A549 (cell line): ENCODE data around the gene OR6K6. TPM values are rescaled to one million over a fixed set of nuclear protein-coding genes. Genes with fewer than 3 reads are reported as not detected.

Source experiments
- ATAC-seq, 2 experiments: fragments of 200-7000 bp in 1 of 2; fragments of >200 bp in 1 of 2; cut with Nextera tagmentation in 1 of 2; cut with Tn5 transposase in 1 of 2; 3 replicates each; pipeline versions ENCODE4 v1.8.0 to v1.9.1; 2018 to 2020; ENCODE audit warnings: mild to moderate bottlenecking in 1 of 2, moderate library complexity in 1 of 2
- CTCF ChIA-PET: fragments of 300-600 bp; sonication (Branson Sonifier 250); formaldehyde crosslinking; extraction: SDS; loops from one replicate; lab custom pipeline; 2021; ENCODE audit warnings: antibody characterized with exemption, inconsistent platforms; lab: Yijun Ruan, JAX
- POLR2A ChIA-PET: fragments of 350-600 bp; formaldehyde crosslinking; extraction: SDS; loops from one replicate; lab custom pipeline; 2021; ENCODE audit warnings: antibody characterized with exemption, inconsistent platforms; lab: Yijun Ruan, JAX
- DNase-seq, 2 experiments: peaks; one replicate each; pipeline versions ENCODE4 v3.0.0 to v3.0.0-alpha.2; 2011 to 2016; ENCODE audit warnings: low read depth in 1 of 2, low spot score in 1 of 2
- FAIRE-seq: peaks from 2 replicates; lab custom pipeline; 2011; peaks lifted over from hg19 to GRCh38; lab: Jason Lieb, UNC
- H3K27ac ChIP-seq, 2 experiments: fragments of >200 bp; sonication (Bioruptor Twin); formaldehyde crosslinking; 3 replicates each; pipeline ENCODE4 v1.5.1; 2016 to 2017
- H3K4me1 ChIP-seq: fragments of >200 bp; sonication (Bioruptor Twin); formaldehyde crosslinking; 3 replicates; pipeline ENCODE4 v1.6.1; 2016
- H3K4me2 ChIP-seq: fragments of >200 bp; sonication (Bioruptor Twin); formaldehyde crosslinking; 3 replicates; pipeline ENCODE4 v1.6.1; 2016
- H3K4me3 ChIP-seq: fragments of >200 bp; sonication (Bioruptor Twin); formaldehyde crosslinking; 3 replicates; pipeline ENCODE4 v1.5.1; 2016
- H3K9me3 ChIP-seq: fragments of >200 bp; sonication (Bioruptor Twin); formaldehyde crosslinking; 3 replicates; pipeline ENCODE4 v1.6.1; 2016
- BHLHE40 ChIP-seq: IDR thresholded peaks from 2 replicates; pipeline ENCODE4 v1.6.1; 2012; ENCODE audit warnings: low read depth, low read length, inconsistent platforms
- CBX8 ChIP-seq: fragments of 200-600 bp; sonication (generic); IDR thresholded peaks from 2 replicates; pipeline ENCODE4 v1.6.1; 2016
- FOSL2 ChIP-seq, 2 experiments: fragments of 450-650 bp in 1 of 2; fragments of >200 bp in 1 of 2; sonication (Bioruptor Twin) in 1 of 2; formaldehyde crosslinking; IDR thresholded peaks; 2 replicates each; pipeline versions ENCODE4 v1.5.0 to v1.6.1; 2016 to 2020; ENCODE audit warnings: mild to moderate bottlenecking in 1 of 2, moderate library complexity in 1 of 2
- HOXB13 ChIP-seq: fragments of 250-450 bp; sonication (Bioruptor Pico); IDR thresholded peaks from 2 replicates; pipeline ENCODE4 v1.5.0; 2020; ENCODE audit warnings: low read depth, mild to moderate bottlenecking, moderate library complexity
- HOXB5 ChIP-seq: fragments of 250-450 bp; sonication (Bioruptor Pico); IDR thresholded peaks from 2 replicates; pipeline ENCODE4 v1.5.0; 2020; ENCODE audit warnings: mild to moderate bottlenecking, moderate library complexity
- KDM1A ChIP-seq: fragments of 200-600 bp; sonication (generic); IDR thresholded peaks from 2 replicates; pipeline ENCODE4 v1.6.1; 2016; ENCODE audit warnings: low read depth, mild to moderate bottlenecking
- POLR2A ChIP-seq: IDR thresholded peaks from 2 replicates; pipeline ENCODE4 v1.6.1; 2012; ENCODE audit warnings: mild to moderate bottlenecking, low read length
- POLR2AphosphoS2 ChIP-seq: conservative IDR thresholded peaks from 2 replicates; pipeline ENCODE4 v1.6.1; 2012; ENCODE audit warnings: low read length, improper control_type of control experiment, inconsistent platforms
- SREBF2 ChIP-seq: fragments of 450-650 bp; IDR thresholded peaks from 2 replicates; pipeline ENCODE4 v1.6.1; 2014; ENCODE audit warnings: mild to moderate bottlenecking, moderate library complexity
- WGBS: methylation state at CpG from one replicate; pipeline ENCODE4 v1.1.6; 2017; ENCODE audit errors: missing lambda C conversion rate; 5-methylcytosine and 5-hydroxymethylcytosine counted together
- polyA minus RNA-seq: library from RNA; depleted of rRNA, polyadenylated mRNA; stranded (reverse); fragments of >200 nt; gene quantifications from 2 replicates; pipeline ENCODE4 v1.2.3, GENCODE V29; 2011; rRNA and poly(A)+ RNA removed
- polyA plus RNA-seq, 4 experiments: library from polyadenylated mRNA; depleted of rRNA in 3 of 4; stranded (reverse); fragments of >200 nt; fragmentation: RNase III in 1 of 4; extraction: RNeasy Plus Mini Kit Qiagen cat#74134 plus additional on column Dnase treatment in 1 of 4; gene quantifications; 2 replicates in 3 of 4; 3 replicates in 1 of 4; pipeline ENCODE4 v1.2.3, GENCODE V29; 2011 to 2017
- TF ChIP-seq, protein P1 (sequence below): fragments of >200 bp; sonication (Bioruptor Twin); formaldehyde crosslinking; IDR thresholded peaks from 3 replicates; pipeline ENCODE4 v1.5.1; 2016
- TF ChIP-seq, protein P2 (sequence below): IDR thresholded peaks from 2 replicates; pipeline ENCODE4 v1.6.1; 2012
- TF ChIP-seq, protein P3 (sequence below): IDR thresholded peaks from 2 replicates; pipeline ENCODE4 v1.6.1; 2012
- TF ChIP-seq, protein P4 (sequence below): fragments of 250-450 bp; sonication (Bioruptor Pico); IDR thresholded peaks from 2 replicates; pipeline ENCODE4 v1.5.0; 2021; ENCODE audit warnings: mild to moderate bottlenecking, moderate library complexity, borderline replicate concordance
- TF ChIP-seq, protein P5 (sequence below): fragments of 200-600 bp; sonication (generic); IDR thresholded peaks from 2 replicates; pipeline ENCODE4 v1.6.1; 2016; ENCODE audit warnings: antibody characterized with exemption, mild to moderate bottlenecking, moderate library complexity
- TF ChIP-seq, protein P6 (sequence below): IDR thresholded peaks from 2 replicates; pipeline ENCODE4 v1.6.1; 2012; ENCODE audit warnings: low read depth, borderline replicate concordance
- TF ChIP-seq, protein P7 (sequence below): fragments of >200 bp; sonication (Bioruptor Twin); formaldehyde crosslinking; IDR thresholded peaks from 3 replicates; pipeline ENCODE4 v1.6.1; 2016

The OR6K6 gene, protein sequence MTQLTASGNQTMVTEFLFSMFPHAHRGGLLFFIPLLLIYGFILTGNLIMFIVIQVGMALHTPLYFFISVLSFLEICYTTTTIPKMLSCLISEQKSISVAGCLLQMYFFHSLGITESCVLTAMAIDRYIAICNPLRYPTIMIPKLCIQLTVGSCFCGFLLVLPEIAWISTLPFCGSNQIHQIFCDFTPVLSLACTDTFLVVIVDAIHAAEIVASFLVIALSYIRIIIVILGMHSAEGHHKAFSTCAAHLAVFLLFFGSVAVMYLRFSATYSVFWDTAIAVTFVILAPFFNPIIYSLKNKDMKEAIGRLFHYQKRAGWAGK
- not detected in 2 replicates for polyA plus RNA-seq (2011; rRNA removed)
- not detected in 2 replicates for polyA plus RNA-seq (2012; cell fraction: cytosol; rRNA removed)
- polyA plus RNA-seq (2012; cell fraction: nucleus; rRNA removed): not detected in 2 replicates
- polyA plus RNA-seq (2017; fragmentation: RNase III; extraction: RNeasy Plus Mini Kit Qiagen cat#74134 plus additional on column Dnase treatment): not detected in 3 replicates
- not detected in 2 replicates for polyA minus RNA-seq

DNA sequence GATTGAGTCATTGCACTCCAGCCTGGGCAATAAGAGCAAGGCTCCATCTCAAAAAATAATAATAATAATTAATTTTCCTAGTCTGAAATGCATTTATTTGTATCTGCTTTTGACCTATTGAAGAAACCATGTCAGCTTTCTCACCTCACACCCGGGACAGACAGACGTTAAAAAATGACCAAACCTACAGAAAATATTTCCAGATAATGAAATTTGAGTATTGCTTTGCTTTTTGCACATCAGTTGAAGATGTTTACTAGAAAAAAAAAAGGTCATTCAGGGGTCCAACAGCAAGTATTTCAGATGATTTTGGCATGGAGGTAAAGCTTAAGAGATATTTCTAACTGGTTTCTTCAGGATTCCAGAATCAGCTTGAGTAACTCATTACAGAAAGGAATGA, at the start of gene OR6K6:
OR6K6 (plus strand) TSS at position 301 of the 400 bp plus-strand sequence. CDS start 168 bp downstream, outside the sequence.
- ChIA-PET CTCF (interaction anchor here (0.8 kb wide), 1 partner anchor 318 kb away, joined by 3 read pairs; no protein-coding TSS in a partner anchor), POLR2A (no interaction called here)
- ATAC-seq (no peak), DNase-seq (no peak)
- WGBS: 3% methylated on average over 2 of the region's 2 CpGs
- H3K4me1 ChIP-seq: no peaks in the 10 kb centered on the region
- TF ChIP-seq, protein P1, sequence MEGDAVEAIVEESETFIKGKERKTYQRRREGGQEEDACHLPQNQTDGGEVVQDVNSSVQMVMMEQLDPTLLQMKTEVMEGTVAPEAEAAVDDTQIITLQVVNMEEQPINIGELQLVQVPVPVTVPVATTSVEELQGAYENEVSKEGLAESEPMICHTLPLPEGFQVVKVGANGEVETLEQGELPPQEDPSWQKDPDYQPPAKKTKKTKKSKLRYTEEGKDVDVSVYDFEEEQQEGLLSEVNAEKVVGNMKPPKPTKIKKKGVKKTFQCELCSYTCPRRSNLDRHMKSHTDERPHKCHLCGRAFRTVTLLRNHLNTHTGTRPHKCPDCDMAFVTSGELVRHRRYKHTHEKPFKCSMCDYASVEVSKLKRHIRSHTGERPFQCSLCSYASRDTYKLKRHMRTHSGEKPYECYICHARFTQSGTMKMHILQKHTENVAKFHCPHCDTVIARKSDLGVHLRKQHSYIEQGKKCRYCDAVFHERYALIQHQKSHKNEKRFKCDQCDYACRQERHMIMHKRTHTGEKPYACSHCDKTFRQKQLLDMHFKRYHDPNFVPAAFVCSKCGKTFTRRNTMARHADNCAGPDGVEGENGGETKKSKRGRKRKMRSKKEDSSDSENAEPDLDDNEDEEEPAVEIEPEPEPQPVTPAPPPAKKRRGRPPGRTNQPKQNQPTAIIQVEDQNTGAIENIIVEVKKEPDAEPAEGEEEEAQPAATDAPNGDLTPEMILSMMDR: no peak
- TF ChIP-seq KDM1A: no peak
- TF ChIP-seq, all 56 proteins: peak for 0
- Histone ChIP-seq H3K27ac (no peak within 1 kb of the TSS), H3K4me2 (no peak within 1 kb of the TSS), H3K9me3 (no peaks in the 10 kb centered on the region), H3K4me3 (no peak within 1 kb of the TSS)
- no peak for FAIRE-seq

DNA sequence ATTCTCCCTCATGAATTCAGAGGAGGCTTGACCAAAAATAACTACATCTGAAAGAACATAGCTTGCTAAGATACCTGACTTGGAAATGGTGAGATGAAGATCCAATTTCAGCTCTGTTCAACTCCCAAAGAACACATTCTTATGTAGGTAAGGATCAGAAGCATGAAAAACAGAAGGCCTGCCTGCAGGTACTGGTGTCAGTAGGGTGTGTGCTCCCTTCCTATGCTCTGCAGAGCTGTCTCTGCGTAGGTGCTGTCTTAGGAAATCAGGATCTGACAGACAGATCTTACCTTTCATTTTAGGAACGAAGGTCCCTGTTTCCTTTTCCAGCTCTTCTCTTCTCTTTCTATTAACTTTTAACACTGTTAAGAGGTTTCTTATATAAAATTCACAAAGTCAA, 48.4 kb upstream of the OR6K6 start:
- no peak for TF ChIP-seq KDM1A
- TF ChIP-seq POLR2A: no peak
- TF ChIP-seq, protein P2, sequence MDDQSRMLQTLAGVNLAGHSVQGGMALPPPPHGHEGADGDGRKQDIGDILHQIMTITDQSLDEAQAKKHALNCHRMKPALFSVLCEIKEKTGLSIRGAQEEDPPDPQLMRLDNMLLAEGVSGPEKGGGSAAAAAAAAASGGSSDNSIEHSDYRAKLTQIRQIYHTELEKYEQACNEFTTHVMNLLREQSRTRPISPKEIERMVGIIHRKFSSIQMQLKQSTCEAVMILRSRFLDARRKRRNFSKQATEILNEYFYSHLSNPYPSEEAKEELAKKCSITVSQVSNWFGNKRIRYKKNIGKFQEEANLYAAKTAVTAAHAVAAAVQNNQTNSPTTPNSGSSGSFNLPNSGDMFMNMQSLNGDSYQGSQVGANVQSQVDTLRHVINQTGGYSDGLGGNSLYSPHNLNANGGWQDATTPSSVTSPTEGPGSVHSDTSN: no peak
- no peak for TF ChIP-seq CBX8
- TF ChIP-seq, protein P3, sequence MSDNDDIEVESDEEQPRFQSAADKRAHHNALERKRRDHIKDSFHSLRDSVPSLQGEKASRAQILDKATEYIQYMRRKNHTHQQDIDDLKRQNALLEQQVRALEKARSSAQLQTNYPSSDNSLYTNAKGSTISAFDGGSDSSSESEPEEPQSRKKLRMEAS: no peak
- TF ChIP-seq, protein P4, sequence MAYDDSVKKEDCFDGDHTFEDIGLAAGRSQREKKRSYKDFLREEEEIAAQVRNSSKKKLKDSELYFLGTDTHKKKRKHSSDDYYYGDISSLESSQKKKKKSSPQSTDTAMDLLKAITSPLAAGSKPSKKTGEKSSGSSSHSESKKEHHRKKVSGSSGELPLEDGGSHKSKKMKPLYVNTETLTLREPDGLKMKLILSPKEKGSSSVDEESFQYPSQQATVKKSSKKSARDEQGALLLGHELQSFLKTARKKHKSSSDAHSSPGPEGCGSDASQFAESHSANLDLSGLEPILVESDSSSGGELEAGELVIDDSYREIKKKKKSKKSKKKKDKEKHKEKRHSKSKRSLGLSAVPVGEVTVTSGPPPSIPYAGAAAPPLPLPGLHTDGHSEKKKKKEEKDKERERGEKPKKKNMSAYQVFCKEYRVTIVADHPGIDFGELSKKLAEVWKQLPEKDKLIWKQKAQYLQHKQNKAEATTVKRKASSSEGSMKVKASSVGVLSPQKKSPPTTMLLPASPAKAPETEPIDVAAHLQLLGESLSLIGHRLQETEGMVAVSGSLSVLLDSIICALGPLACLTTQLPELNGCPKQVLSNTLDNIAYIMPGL (CRISPR knock-in tag): no peak
- no peak for TF ChIP-seq HOXB13 (CRISPR knock-in tag)
- FAIRE-seq (no peak), ATAC-seq (no peak), DNase-seq (no peak)
- 0% methylated on average over 2 of the region's 2 CpGs for WGBS
- Histone ChIP-seq H3K27ac (no peak overlapping the region), H3K4me3 (no peak overlapping the region), H3K9me3 (no peaks in the 10 kb centered on the region), H3K4me1 (no peaks in the 10 kb centered on the region), H3K4me2 (no peak overlapping the region)
- POLR2A ChIA-PET: no interaction called here
- CTCF ChIA-PET: no interaction called here

DNA sequence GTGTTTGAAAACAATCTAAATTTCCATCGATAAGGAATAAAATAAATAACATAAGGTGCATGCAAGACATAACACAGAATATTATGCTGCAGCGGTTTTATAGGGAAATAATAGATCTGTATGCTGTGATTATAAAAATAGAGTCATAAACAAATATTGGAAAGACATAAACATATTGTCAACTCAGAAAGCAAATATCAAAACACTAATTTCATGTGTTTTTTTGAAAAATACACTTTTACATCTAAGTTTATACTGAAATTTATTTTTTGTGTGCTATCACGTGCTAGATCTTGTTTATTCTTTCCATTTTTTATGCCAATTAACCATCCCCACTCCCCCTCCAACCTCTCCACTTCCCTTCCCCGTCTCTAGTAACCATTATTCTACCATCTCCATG, 43.4 kb upstream of the OR6K6 start:
- 7% methylated on average over 4 of the region's 4 CpGs for WGBS
- TF ChIP-seq, protein P5, sequence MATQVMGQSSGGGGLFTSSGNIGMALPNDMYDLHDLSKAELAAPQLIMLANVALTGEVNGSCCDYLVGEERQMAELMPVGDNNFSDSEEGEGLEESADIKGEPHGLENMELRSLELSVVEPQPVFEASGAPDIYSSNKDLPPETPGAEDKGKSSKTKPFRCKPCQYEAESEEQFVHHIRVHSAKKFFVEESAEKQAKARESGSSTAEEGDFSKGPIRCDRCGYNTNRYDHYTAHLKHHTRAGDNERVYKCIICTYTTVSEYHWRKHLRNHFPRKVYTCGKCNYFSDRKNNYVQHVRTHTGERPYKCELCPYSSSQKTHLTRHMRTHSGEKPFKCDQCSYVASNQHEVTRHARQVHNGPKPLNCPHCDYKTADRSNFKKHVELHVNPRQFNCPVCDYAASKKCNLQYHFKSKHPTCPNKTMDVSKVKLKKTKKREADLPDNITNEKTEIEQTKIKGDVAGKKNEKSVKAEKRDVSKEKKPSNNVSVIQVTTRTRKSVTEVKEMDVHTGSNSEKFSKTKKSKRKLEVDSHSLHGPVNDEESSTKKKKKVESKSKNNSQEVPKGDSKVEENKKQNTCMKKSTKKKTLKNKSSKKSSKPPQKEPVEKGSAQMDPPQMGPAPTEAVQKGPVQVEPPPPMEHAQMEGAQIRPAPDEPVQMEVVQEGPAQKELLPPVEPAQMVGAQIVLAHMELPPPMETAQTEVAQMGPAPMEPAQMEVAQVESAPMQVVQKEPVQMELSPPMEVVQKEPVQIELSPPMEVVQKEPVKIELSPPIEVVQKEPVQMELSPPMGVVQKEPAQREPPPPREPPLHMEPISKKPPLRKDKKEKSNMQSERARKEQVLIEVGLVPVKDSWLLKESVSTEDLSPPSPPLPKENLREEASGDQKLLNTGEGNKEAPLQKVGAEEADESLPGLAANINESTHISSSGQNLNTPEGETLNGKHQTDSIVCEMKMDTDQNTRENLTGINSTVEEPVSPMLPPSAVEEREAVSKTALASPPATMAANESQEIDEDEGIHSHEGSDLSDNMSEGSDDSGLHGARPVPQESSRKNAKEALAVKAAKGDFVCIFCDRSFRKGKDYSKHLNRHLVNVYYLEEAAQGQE: no peak
- TF ChIP-seq POLR2AphosphoS2 (no peak), HOXB5 (CRISPR knock-in tag) (no peak), BHLHE40 (no peak), SREBF2 (no peak), FOSL2 (IDR thresholded peaks at IDR 0.05) (no peak), FOSL2 (CRISPR knock-in tag; IDR thresholded peaks at IDR 0.05) (no peak)
- TF ChIP-seq, protein P6, sequence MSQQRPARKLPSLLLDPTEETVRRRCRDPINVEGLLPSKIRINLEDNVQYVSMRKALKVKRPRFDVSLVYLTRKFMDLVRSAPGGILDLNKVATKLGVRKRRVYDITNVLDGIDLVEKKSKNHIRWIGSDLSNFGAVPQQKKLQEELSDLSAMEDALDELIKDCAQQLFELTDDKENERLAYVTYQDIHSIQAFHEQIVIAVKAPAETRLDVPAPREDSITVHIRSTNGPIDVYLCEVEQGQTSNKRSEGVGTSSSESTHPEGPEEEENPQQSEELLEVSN: no peak
- TF ChIP-seq, protein P3: no peak
- TF ChIP-seq, protein P7, sequence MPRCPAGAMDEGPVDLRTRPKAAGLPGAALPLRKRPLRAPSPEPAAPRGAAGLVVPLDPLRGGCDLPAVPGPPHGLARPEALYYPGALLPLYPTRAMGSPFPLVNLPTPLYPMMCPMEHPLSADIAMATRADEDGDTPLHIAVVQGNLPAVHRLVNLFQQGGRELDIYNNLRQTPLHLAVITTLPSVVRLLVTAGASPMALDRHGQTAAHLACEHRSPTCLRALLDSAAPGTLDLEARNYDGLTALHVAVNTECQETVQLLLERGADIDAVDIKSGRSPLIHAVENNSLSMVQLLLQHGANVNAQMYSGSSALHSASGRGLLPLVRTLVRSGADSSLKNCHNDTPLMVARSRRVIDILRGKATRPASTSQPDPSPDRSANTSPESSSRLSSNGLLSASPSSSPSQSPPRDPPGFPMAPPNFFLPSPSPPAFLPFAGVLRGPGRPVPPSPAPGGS: no peak
- TF ChIP-seq, protein P1: no peak

More for the DNA sequence above, 43.4 kb upstream of the OR6K6 start:
- no peak for DNase-seq
- Histone ChIP-seq H3K9me3 (no peaks in the 10 kb centered on the region), H3K4me1 (no peaks in the 10 kb centered on the region), H3K4me2 (no peak overlapping the region), H3K27ac (no peak overlapping the region), H3K4me3 (no peak overlapping the region)
- ChIA-PET CTCF (no interaction called here), POLR2A (no interaction called here)
- no peak for ATAC-seq
- FAIRE-seq: no peak
